PC-9 (cell line): ENCODE results near the gene CNTNAP2. TPM values are rescaled to one million over a fixed set of nuclear protein-coding genes. Genes with fewer than 3 reads are reported as not detected.

Experiments used
- BruUV-seq: library from RNA; stranded (reverse); fragments of 400-500 nt; replicated peaks from 2 replicates; lab custom pipeline; 2021; lab: Mats Ljungman, UMichigan
- CTCF ChIA-PET: fragments of 300-600 bp; sonication (Branson Sonifier 250); formaldehyde crosslinking; loops from one replicate; lab custom pipeline; 2022; ENCODE audit warnings: antibody characterized with exemption; lab: Charles Lee
- POLR2A ChIA-PET: fragments of 300-600 bp; sonication (Branson Sonifier 250); formaldehyde crosslinking; loops from one replicate; lab custom pipeline; 2022; ENCODE audit warnings: antibody characterized with exemption; ENCODE audit not compliant: unreplicated experiment; lab: Charles Lee
- DNase-seq, 2 experiments: peaks; one replicate each; pipeline versions ENCODE4 v3.0.0 to v3.0.0-alpha.2; 2015 to 2022; ENCODE audit warnings: mixed read lengths in 1 of 2
- H2AFZ ChIP-seq: fragments of 200-600 bp; sonication (generic); 2 replicates; pipeline ENCODE4 v1.8.1; 2017; ENCODE audit warnings: antibody characterized with exemption
- H3F3A ChIP-seq: fragments of 200-600 bp; sonication (generic); 2 replicates; pipeline ENCODE4 v1.8.1; 2017; ENCODE audit warnings: antibody characterized with exemption, mild to moderate bottlenecking, low read depth; ENCODE audit not compliant: insufficient read depth
- H3K27ac ChIP-seq: fragments of 200-600 bp; sonication (generic); 2 replicates; pipeline ENCODE4 v1.6.1; 2016; ENCODE audit warnings: mixed run types
- H3K27me3 ChIP-seq: fragments of 200-600 bp; sonication (generic); 2 replicates; pipeline ENCODE4 v1.6.1; 2016; ENCODE audit warnings: low read depth, mixed run types; ENCODE audit not compliant: insufficient read depth
- H3K36me3 ChIP-seq: fragments of 200-600 bp; sonication (generic); 2 replicates; pipeline ENCODE4 v1.6.1; 2016; ENCODE audit warnings: low read depth, mixed run types
- H3K4me1 ChIP-seq: fragments of 200-600 bp; sonication (generic); replicated peaks from 2 replicates; pipeline ENCODE4 v1.6.1; 2016; ENCODE audit warnings: mixed run types; ENCODE audit not compliant: insufficient read depth
- H3K4me2 ChIP-seq: fragments of 200-600 bp; sonication (generic); 2 replicates; pipeline ENCODE4 v1.6.1; 2017; ENCODE audit warnings: mixed run types
- H3K4me3 ChIP-seq: fragments of 200-600 bp; sonication (generic); 2 replicates; pipeline ENCODE4 v1.6.1; 2016; ENCODE audit warnings: mixed run types
- H3K79me2 ChIP-seq: fragments of 200-600 bp; sonication (generic); 2 replicates; pipeline ENCODE4 v1.6.1; 2017; ENCODE audit warnings: low read depth, mixed run types
- H3K9me2 ChIP-seq: fragments of 200-600 bp; sonication (generic); 2 replicates; pipeline ENCODE4 v1.8.1; 2017; ENCODE audit warnings: mild to moderate bottlenecking; ENCODE audit not compliant: insufficient read depth
- H3K9me3 ChIP-seq: fragments of 200-600 bp; sonication (generic); 2 replicates; pipeline ENCODE4 v1.8.1; 2016; ENCODE audit warnings: low read depth; ENCODE audit not compliant: insufficient read depth
- H4K20me1 ChIP-seq: fragments of 200-600 bp; sonication (generic); 2 replicates; pipeline ENCODE4 v1.8.1; 2017; ENCODE audit not compliant: insufficient read depth
- CTCF ChIP-seq: fragments of 200-600 bp; sonication (generic); conservative IDR thresholded peaks from 2 replicates; pipeline ENCODE4 v1.6.1; 2017; ENCODE audit warnings: mixed run types, antibody characterized with exemption, mild to moderate bottlenecking, moderate library complexity
- EZH2 ChIP-seq: fragments of 200-600 bp; sonication (generic); IDR thresholded peaks from 2 replicates; pipeline ENCODE4 v1.8.0; 2017; ENCODE audit warnings: antibody characterized with exemption, low read depth
- intact Hi-C: fragments of 100-400 bp; cut with micrococcal nuclease; formaldehyde crosslinking; loops from one replicate; pipeline ENCODE4 v1.10.0; 2022; ENCODE audit not compliant: unreplicated experiment
- total RNA-seq: library from RNA; stranded (reverse); gene quantifications from 2 replicates; pipeline ENCODE4 v1.2.3, GENCODE V29; 2021

Gene CNTNAP2
- total RNA-seq, 1 experiment from 2014 or later: not detected

DNA sequence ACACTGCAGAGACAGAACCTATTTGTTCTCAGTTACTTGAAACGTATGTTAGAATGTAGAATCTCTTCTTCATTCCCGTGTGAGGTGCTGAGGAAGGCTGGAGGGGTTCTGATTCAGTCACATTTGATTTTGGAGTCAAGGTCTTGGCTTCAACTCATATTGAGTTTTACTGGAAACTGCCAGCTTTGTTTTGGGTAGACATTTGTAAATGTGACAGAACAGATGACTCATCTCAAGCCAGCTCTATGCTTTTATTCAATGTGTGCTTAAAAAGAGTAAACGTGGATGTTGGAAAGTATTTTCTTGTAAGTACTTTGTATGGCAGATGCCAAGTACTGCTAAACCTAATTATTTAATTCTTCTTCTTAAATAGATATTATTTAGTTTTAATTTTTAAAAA lies 1693.2 kb downstream of the CNTNAP2 start:
- CTCF ChIA-PET: no interaction called here
- no peaks in the 10 kb centered on the region for H3K4me1 ChIP-seq
- H3K4me3 ChIP-seq: no peak overlapping the region
- no TSS peak for BruUV-seq
- no peak overlapping the region for H3K27ac ChIP-seq
- H3K36me3 ChIP-seq: no peaks in the 10 kb centered on the region
- H2AFZ ChIP-seq: no peak overlapping the region
- H3K9me2 ChIP-seq: no peaks in the 10 kb centered on the region
- DNase-seq: no peak
- H3K4me2 ChIP-seq: no peak overlapping the region
- H3F3A ChIP-seq: no peaks in the 10 kb centered on the region
- intact Hi-C loops: no loop called here
- H3K79me2 ChIP-seq: no peaks in the 10 kb centered on the region
- no peaks in the 10 kb centered on the region for H3K27me3 ChIP-seq
- TF ChIP-seq EZH2 (no peak), CTCF (no peak)
- no peaks in the 10 kb centered on the region for H3K9me3 ChIP-seq
- H4K20me1 ChIP-seq: no peaks in the 10 kb centered on the region
- POLR2A ChIA-PET: no interaction called here

- H3F3A ChIP-seq: no peaks in the 10 kb centered on the region
- intact Hi-C loops: no loop called here
- H2AFZ ChIP-seq: no peak overlapping the region
- no peaks in the 10 kb centered on the region for H3K9me2 ChIP-seq
- no peaks in the 10 kb centered on the region for H3K79me2 ChIP-seq
- TF ChIP-seq CTCF: no peak
- TF ChIP-seq EZH2: no peak
- BruUV-seq: no TSS peak
- CTCF ChIA-PET: no interaction called here
- H3K4me2 ChIP-seq: no peak overlapping the region
- no peaks in the 10 kb centered on the region for H3K4me1 ChIP-seq
- H3K27ac ChIP-seq: no peak overlapping the region
- no peaks in the 10 kb centered on the region for H3K36me3 ChIP-seq
- no peaks in the 10 kb centered on the region for H3K27me3 ChIP-seq
- no peak for DNase-seq
- no peaks in the 10 kb centered on the region for H3K9me3 ChIP-seq
- POLR2A ChIA-PET: no interaction called here
- no peak overlapping the region for H3K4me3 ChIP-seq
- no peaks in the 10 kb centered on the region for H4K20me1 ChIP-seq
Observed at GRCh38 chr7:147810269-147810668, 1693.7 kb downstream of the CNTNAP2 start.

- ChIA-PET CTCF (no interaction called here), POLR2A (no interaction called here)
- Histone ChIP-seq H3F3A (no peaks in the 10 kb centered on the region), H3K79me2 (no peaks in the 10 kb centered on the region), H3K4me3 (no peak overlapping the region), H3K4me2 (no peak overlapping the region), H3K9me2 (no peaks in the 10 kb centered on the region), H3K27me3 (no peaks in the 10 kb centered on the region), H3K36me3 (no peaks in the 10 kb centered on the region), H2AFZ (no peak overlapping the region), H4K20me1 (0 out of 2 replicates have a peak, but pooled peaks cover 3% of the 10 kb centered on the region), H3K27ac (no peak overlapping the region), H3K4me1 (no peaks in the 10 kb centered on the region), H3K9me3 (no peaks in the 10 kb centered on the region)
- intact Hi-C loops: no loop called here
- BruUV-seq: no TSS peak
- TF ChIP-seq CTCF (no peak), EZH2 (no peak)
- no peak for DNase-seq
Observed at GRCh38 chr7:147811923-147812322, 1695.3 kb downstream of the CNTNAP2 start.
